ENCODE data around the gene WDR18. TPM values are rescaled to one million over a fixed set of nuclear protein-coding genes. Genes with fewer than 3 reads are reported as not detected.
A peak's percentile ranks its signal among the peaks of the same experiment; 100 is the strongest.

WDR18 gene
- total RNA-seq, 1 experiment from 2014 or later: 124 TPM

DNA sequence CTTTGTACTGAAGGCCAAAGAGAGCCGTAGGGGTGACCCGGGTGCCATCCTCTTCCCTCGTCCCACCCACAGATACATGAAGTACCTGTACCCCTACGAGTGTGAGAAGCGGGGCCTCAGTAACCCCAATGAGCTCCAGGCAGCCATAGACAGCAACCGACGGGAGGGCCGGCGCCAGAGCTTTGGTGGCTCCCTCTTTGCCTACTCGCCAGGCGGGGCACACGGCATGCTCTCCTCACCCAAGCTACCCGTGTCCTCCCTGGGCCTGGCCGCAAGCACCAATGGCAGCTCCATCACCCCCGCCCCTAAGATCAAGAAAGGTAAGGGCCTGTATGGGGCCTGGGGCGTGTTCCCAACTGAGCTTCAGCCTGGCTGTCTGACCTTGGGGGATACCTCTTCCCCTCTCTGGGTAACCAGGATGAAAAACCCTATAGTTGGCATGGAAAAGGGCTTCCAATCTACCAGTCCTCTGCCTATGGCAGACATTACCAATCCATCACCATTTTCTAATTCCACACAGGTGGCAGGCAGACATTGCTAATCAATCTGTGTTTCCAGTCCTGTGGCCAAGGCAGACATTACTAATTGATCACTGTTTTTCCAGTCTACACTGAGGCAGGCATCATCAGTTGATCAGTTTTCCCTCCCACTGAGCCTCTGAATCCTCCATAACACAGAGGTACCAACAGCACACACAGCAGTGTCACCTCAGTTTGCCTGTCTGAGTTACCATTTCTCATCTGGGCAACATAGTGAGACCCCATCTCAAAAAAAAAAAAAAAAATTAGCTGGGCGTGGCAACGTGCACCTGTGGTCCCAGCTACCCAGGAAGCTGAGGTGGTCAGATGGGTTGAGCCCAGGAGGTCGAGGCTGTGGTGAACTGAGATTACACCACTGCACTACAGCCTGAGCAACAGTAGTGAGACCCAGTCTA lies 19.1 kb upstream of the WDR18 start:
- ChIA-PET RAD21 (ENCODE audit: low non-redundant PET in 1 of 2, low total read pairs in 2 of 2, uncharacterized antibody in 2 of 2, unreplicated experiment in 2 of 2) (no interaction called here), CTCF (no interaction called here), POLR2A (no interaction called here)
- intact Hi-C loops (cut with micrococcal nuclease): no loop called here
- TF ChIP-seq YY1 (IDR thresholded peaks at IDR 0.05; ENCODE audit: extremely low read depth, insufficient replicate concordance, low read depth, low read length) (peak; percentile 42), CBX3 (IDR thresholded peaks at IDR 0.05; ENCODE audit: low read depth) (no peak; the same call in 1 of the 2 replicates)
- Histone ChIP-seq H3K4me3 (replicated peaks in 1 of 2; ENCODE audit: low read depth in 1 of 2, low read length in 2 of 2) (no peak overlapping the region), H3K36me3 (ENCODE audit: control insufficient read depth in 1 of 2, insufficient read depth in 2 of 2, low read length in 2 of 2) (peaks cover 6 to 34% of the 10 kb centered on the region in 2 experiments), H3K9ac (ENCODE audit: low read length) (no peak overlapping the region), H2AFZ (ENCODE audit: low read depth, low read length, poor library complexity, severe bottlenecking) (no peak overlapping the region), H3K9me3 (ENCODE audit: control insufficient read depth in 1 of 2, insufficient read depth in 1 of 2, low read depth in 1 of 2, low read length in 2 of 2) (peaks cover 0 to 4% of the 10 kb centered on the region in 2 experiments; a peak in 1 of 4 replicates), H4K20me1 (ENCODE audit: insufficient read depth) (no peaks in the 10 kb centered on the region), H3K4me2 (ENCODE audit: low read length) (no peak overlapping the region), H3K27me3 (ENCODE audit: insufficient read depth, low read length) (no peaks in the 10 kb centered on the region), H3K27ac (ENCODE audit: low read depth, low read length) (no peak overlapping the region), H3K9me2 (ENCODE audit: insufficient read depth) (no peaks in the 10 kb centered on the region), H3K79me2 (ENCODE audit: insufficient read depth, low read length) (no peaks in the 10 kb centered on the region), H3K4me1 (ENCODE audit: control insufficient read depth in 1 of 2, insufficient read depth in 2 of 2, low read length in 2 of 2) (peaks cover 11 to 25% of the 10 kb centered on the region in 2 experiments)
- ATAC-seq (peak; percentile 23; the same call in 1 of the 2 replicates), DNase-seq (ENCODE audit: low read depth, low spot score) (no peak)
- no TSS peak for BruUV-seq (replicated peaks)

DNA sequence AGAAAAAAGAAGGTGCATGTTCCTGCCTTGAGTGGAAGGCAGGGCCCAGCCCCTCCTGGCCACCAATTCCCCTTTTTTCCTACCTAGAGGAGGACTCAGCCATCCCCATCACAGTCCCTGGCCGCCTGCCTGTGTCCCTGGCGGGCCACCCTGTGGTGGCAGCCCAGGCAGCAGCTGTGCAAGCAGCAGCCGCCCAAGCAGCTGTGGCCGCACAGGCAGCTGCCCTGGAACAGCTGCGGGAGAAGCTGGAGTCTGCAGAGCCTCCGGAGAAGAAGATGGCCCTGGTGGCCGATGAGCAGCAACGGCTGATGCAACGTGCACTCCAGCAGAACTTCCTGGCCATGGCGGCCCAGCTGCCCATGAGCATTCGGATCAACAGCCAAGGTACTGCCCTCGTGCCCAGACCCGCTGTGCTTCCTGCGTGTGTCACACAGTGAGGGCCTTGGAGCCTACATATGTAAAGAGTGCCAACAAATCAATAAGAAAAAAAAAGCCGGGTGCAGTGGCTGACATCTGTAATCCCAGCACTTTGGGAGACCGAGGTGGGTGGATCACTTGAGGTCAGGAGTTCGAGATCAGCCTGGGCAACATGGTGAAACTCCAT lies 17.6 kb upstream of the WDR18 start:
- DNase-seq (ENCODE audit: low read depth, low spot score) (no peak), ATAC-seq (no peak)
- H3K4me3 ChIP-seq (replicated peaks in 1 of 2; ENCODE audit: low read depth in 1 of 2, low read length in 2 of 2): no peak overlapping the region
- no peak overlapping the region for H3K4me2 ChIP-seq (ENCODE audit: low read length)
- no peaks in the 10 kb centered on the region for H3K9me2 ChIP-seq (ENCODE audit: insufficient read depth)
- peaks cover 6 to 46% of the 10 kb centered on the region in 2 experiments for H3K36me3 ChIP-seq (ENCODE audit: control insufficient read depth in 1 of 2, insufficient read depth in 2 of 2, low read length in 2 of 2)
- intact Hi-C loops (cut with micrococcal nuclease): no loop called here
- no peak for TF ChIP-seq EZH2phosphoT487 (IDR thresholded peaks at IDR 0.05; ENCODE audit: borderline replicate concordance)
- TF ChIP-seq SIN3A (IDR thresholded peaks at IDR 0.05; ENCODE audit: low read depth): no peak
- TF ChIP-seq ZFX (IDR thresholded peaks at IDR 0.05): no peak
- TF ChIP-seq SP1 (IDR thresholded peaks at IDR 0.05; ENCODE audit: low read depth): no peak
- no peak for TF ChIP-seq YY1 (IDR thresholded peaks at IDR 0.05; ENCODE audit: extremely low read depth, insufficient replicate concordance, low read depth, low read length)
- TF ChIP-seq, protein P1, sequence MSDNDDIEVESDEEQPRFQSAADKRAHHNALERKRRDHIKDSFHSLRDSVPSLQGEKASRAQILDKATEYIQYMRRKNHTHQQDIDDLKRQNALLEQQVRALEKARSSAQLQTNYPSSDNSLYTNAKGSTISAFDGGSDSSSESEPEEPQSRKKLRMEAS (IDR thresholded peaks at IDR 0.05): no peak
- no TSS peak for BruUV-seq (replicated peaks)
- no peaks in the 10 kb centered on the region for H4K20me1 ChIP-seq (ENCODE audit: insufficient read depth)
- RAD21 ChIA-PET (ENCODE audit: low non-redundant PET in 1 of 2, low total read pairs in 2 of 2, uncharacterized antibody in 2 of 2, unreplicated experiment in 2 of 2): no interaction called here
- no peak overlapping the region for H3K9ac ChIP-seq (ENCODE audit: low read length)
- no peak overlapping the region for H2AFZ ChIP-seq (ENCODE audit: low read depth, low read length, poor library complexity, severe bottlenecking)
- POLR2A ChIA-PET: no interaction called here
- CTCF ChIA-PET: no interaction called here
- H3K27ac ChIP-seq (ENCODE audit: low read depth, low read length): no peak overlapping the region
- H3K79me2 ChIP-seq (ENCODE audit: insufficient read depth, low read length): no peaks in the 10 kb centered on the region
- peaks cover 11 to 13% of the 10 kb centered on the region in 2 experiments for H3K4me1 ChIP-seq (ENCODE audit: control insufficient read depth in 1 of 2, insufficient read depth in 2 of 2, low read length in 2 of 2)
- H3K27me3 ChIP-seq (ENCODE audit: insufficient read depth, low read length): no peaks in the 10 kb centered on the region
- peaks cover 8 to 17% of the 10 kb centered on the region in 2 experiments; a peak in 3 of 4 replicates for H3K9me3 ChIP-seq (ENCODE audit: control insufficient read depth in 1 of 2, insufficient read depth in 1 of 2, low read depth in 1 of 2, low read length in 2 of 2)

Measured in HCT116 (cell line).